AG09309 (cell line): Measurements from ENCODE around the gene FGF14.

Experiments used
- DNase-seq: peaks from one replicate; pipeline ENCODE4 v3.0.0-alpha.2; 2010; ENCODE audit warnings: low read depth
- H3K4me3 ChIP-seq: 2 replicates; pipeline ENCODE4 v1.5.1; 2011; ENCODE audit warnings: mild to moderate bottlenecking, low read depth, low read length, moderate library complexity; ENCODE audit not compliant: control insufficient read depth
- TF ChIP-seq, protein P1 (sequence below): IDR thresholded peaks from 2 replicates; pipeline ENCODE4 v1.5.1; 2011; ENCODE audit warnings: mild to moderate bottlenecking, low read depth, low read length, inconsistent platforms; ENCODE audit not compliant: insufficient read depth, control insufficient read depth; ENCODE audit errors: missing control alignments

The FGF14 gene

DNA sequence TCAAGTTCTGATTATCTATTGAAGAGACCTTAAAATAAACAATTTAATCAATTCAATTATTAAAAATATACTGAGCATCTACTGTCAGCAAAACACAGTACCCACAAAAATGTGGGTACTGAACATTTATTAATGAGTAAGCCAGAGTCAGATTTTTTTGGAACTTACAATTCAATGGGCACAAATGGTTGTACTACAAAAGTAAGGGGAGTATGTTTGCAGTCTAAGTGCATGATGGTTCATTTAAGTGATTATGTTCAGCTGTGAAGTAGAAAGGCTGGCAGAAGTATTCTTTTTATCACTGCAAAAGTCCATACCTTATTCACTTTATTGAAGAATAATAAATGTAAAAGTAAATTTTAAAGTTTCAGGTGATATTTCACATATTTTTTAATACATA is 27.6 kb downstream of the FGF14 start:
- DNase-seq: no peak
- TF ChIP-seq, protein P1, sequence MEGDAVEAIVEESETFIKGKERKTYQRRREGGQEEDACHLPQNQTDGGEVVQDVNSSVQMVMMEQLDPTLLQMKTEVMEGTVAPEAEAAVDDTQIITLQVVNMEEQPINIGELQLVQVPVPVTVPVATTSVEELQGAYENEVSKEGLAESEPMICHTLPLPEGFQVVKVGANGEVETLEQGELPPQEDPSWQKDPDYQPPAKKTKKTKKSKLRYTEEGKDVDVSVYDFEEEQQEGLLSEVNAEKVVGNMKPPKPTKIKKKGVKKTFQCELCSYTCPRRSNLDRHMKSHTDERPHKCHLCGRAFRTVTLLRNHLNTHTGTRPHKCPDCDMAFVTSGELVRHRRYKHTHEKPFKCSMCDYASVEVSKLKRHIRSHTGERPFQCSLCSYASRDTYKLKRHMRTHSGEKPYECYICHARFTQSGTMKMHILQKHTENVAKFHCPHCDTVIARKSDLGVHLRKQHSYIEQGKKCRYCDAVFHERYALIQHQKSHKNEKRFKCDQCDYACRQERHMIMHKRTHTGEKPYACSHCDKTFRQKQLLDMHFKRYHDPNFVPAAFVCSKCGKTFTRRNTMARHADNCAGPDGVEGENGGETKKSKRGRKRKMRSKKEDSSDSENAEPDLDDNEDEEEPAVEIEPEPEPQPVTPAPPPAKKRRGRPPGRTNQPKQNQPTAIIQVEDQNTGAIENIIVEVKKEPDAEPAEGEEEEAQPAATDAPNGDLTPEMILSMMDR: no peak
- no peak overlapping the region for H3K4me3 ChIP-seq

DNA sequence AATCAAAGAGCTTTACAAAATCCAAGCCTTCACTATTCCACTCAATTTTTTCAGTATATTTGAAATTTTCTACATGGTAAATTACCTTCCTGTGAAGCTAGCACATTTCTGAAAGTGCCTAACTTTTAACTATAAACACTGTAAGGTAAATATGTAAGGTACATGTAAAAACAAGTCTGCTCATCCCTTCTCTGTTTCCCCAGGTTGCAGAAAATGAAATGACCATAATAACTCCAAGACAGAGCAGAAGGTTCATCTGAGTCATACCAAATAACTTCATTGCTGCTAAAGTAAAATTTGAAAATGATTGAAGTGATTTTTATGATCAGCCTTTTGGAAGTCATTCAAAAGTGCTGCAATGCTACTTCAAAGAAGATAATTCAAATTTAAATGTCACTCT is 28.6 kb downstream of the FGF14 start:
- DNase-seq: no peak
- no peak overlapping the region for H3K4me3 ChIP-seq
- TF ChIP-seq, protein P1: no peak

DNA sequence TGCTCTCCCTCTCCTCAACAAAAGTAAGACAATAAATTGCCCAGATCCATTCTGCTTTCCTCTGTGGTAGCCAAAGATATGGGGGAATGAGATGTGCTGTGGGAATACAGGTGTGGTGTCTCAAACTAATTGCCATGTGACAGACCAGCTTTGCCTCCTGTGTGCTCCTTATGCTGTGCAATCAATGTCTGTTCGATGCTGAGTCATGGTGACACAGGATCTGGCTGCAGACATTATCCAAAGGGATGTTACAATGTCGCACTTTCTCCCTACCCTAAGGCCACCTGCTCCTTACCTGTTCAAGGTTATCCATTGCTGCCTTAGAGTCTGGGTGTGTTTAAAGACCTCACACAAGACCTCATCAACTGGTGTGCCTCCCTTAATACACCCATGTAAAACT is 32.5 kb downstream of the FGF14 start:
- no peak overlapping the region for H3K4me3 ChIP-seq
- DNase-seq: no peak
- TF ChIP-seq, protein P1: no peak

DNA sequence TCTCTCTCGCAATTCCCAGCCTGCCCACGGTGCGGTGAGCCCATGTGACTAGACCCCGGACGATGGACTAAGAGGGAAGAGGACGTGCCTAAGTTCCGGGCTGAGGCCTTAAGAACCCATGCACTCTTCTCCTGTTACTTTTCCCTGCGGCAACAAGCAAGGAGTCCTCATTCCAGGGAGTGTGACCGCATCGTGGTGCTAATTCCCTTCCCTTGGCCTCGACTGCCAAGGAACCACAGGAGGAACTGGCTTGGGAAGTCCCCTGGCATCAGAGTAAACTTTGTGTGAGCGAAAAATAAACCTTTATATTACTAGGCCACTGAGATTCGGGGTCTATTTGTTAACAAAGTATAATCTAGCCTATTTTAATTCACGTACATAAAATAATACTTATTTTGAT is 34.0 kb downstream of the FGF14 start:
- no peak for DNase-seq
- no peak overlapping the region for H3K4me3 ChIP-seq
- TF ChIP-seq, protein P1: no peak

DNA sequence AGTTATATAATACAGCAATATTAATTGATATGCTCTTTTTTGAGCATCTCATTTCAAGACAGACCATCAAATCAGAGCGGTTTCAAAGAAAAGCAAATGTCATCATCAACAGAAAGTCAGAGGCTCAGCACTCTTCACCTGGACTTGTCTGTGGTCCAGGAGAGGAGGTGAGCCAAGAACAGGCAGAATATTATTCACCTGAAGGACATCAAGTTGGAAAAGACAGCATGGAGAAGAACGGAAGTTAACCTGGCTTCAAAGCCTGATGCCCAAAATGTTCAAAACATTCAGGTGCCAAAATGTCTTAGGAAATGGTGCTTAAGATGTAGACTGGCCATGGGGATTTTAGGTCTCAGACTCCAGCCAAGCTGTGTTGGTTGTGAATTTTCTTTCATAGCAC is 40.7 kb downstream of the FGF14 start:
- no peak for DNase-seq
- TF ChIP-seq, protein P1: no peak
- H3K4me3 ChIP-seq: no peak overlapping the region

DNA sequence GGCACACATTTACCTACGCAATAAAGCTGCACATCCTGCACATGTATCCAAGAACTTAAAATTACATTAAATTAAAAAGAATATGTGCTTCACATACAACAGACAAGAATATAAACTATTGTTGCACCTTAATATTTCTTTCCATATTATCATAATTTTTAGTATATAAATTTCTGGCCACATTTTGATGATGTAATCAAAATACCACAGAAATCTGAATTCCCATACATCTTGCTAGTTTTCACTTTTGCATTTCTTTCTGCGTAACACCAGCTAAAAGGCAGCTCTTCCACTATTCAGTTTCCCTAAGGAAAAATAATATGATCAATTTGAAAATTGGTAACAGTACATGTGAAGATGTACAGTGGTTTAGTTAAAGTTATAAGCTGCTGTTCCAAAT is 42.6 kb downstream of the FGF14 start:
- H3K4me3 ChIP-seq: no peak overlapping the region
- TF ChIP-seq, protein P1: no peak
- DNase-seq: no peak

DNA sequence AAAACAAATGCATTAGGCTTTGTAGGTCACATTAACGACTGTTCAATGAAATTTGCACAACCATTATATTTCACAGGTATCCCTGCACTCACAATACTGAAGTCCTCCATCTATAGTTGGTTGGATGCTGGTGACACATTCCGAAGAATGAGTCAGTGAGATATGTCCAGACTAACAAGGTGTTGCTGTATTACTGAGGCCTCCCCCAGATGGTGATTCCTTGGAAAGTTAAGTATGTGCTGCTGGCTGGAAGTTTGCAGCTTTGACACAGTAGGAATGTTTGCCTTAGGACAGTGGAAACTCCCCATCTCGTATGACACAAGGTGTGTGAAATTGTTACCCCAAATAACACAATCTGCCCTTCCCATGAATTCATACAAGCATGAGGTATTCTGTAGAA is 46.6 kb downstream of the FGF14 start:
- TF ChIP-seq, protein P1: no peak
- no peak for DNase-seq
- H3K4me3 ChIP-seq: no peak overlapping the region
